Neuronal stem cell (in vitro differentiated cells): ENCODE measurements around the gene SYPL2.

Source experiments
- DNase-seq: peaks from one replicate; pipeline ENCODE4 v3.0.0-alpha.2; 2013; ENCODE audit warnings: low spot score
- H2AFZ ChIP-seq: one replicate; pipeline ENCODE4 v1.6.1; 2013; ENCODE audit warnings: mild to moderate bottlenecking, low read length, inconsistent platforms
- H2AK5ac ChIP-seq: 2 replicates; pipeline ENCODE4 v1.6.1; 2013; ENCODE audit warnings: low read depth, mild to moderate bottlenecking, inconsistent platforms, low read length, moderate library complexity, mixed read lengths
- H2BK120ac ChIP-seq: 2 replicates; pipeline ENCODE4 v1.6.1; 2013; ENCODE audit warnings: low read depth, mild to moderate bottlenecking, inconsistent platforms, low read length, moderate library complexity, mixed read lengths
- H2BK12ac ChIP-seq: one replicate; pipeline ENCODE4 v1.6.1; 2013; ENCODE audit warnings: low read length, inconsistent platforms
- H2BK15ac ChIP-seq: 2 replicates; pipeline ENCODE4 v1.6.1; 2013; ENCODE audit warnings: mild to moderate bottlenecking, low read length, inconsistent platforms, mixed read lengths
- H2BK5ac ChIP-seq: one replicate; pipeline ENCODE4 v1.6.1; 2013; ENCODE audit warnings: inconsistent platforms, mild to moderate bottlenecking, low read length, moderate library complexity
- H3K14ac ChIP-seq: one replicate; pipeline ENCODE4 v1.6.1; 2013; ENCODE audit warnings: low read length, inconsistent platforms
- H3K18ac ChIP-seq: 2 replicates; pipeline ENCODE4 v1.6.1; 2013; ENCODE audit warnings: low read length, inconsistent platforms
- H3K23ac ChIP-seq: 2 replicates; pipeline ENCODE4 v1.6.1; 2013; ENCODE audit warnings: low read depth, mild to moderate bottlenecking, mixed read lengths, low read length, inconsistent platforms; ENCODE audit not compliant: poor library complexity
- H3K27ac ChIP-seq: replicated peaks from 3 replicates; pipeline ENCODE4 v1.5.1; 2013; ENCODE audit warnings: low read length, inconsistent platforms
- H3K27me3 ChIP-seq, 3 experiments: 2 replicates each; pipeline ENCODE4 v1.6.1; 2013; ENCODE audit warnings: low read length in 3 of 3, mild to moderate bottlenecking in 2 of 3, inconsistent platforms in 1 of 3, low read depth in 1 of 3, mixed read lengths in 1 of 3, moderate library complexity in 1 of 3; ENCODE audit not compliant: control insufficient read depth in 3 of 3, insufficient read depth in 3 of 3
- H3K36me3 ChIP-seq, 2 donors: replicated peaks in 1 of 2; 2 replicates each; pipeline ENCODE4 v1.6.1; 2013; ENCODE audit warnings: low read length in 2 of 2; ENCODE audit not compliant: control insufficient read depth in 2 of 2, insufficient read depth in 2 of 2
- H3K4ac ChIP-seq: 2 replicates; pipeline ENCODE4 v1.6.1; 2013; ENCODE audit warnings: inconsistent platforms, mild to moderate bottlenecking, low read length, moderate library complexity
- H3K4me1 ChIP-seq, 2 donors: 1 replicate in 1 of 2; 2 replicates in 1 of 2; pipeline ENCODE4 v1.6.1; 2013; ENCODE audit warnings: low read length in 2 of 2, low read depth in 1 of 2; ENCODE audit not compliant: control insufficient read depth in 2 of 2, insufficient read depth in 1 of 2
- H3K4me2 ChIP-seq: one replicate; pipeline ENCODE4 v1.6.1; 2013; ENCODE audit warnings: mild to moderate bottlenecking, low read length, inconsistent platforms; ENCODE audit not compliant: insufficient read depth, poor library complexity, severe bottlenecking
- H3K4me3 ChIP-seq, 2 donors: 2 replicates each; pipeline ENCODE4 v1.5.1; 2013; ENCODE audit warnings: low read length in 2 of 2, mild to moderate bottlenecking in 2 of 2, inconsistent platforms in 1 of 2, moderate library complexity in 1 of 2
- H3K79me1 ChIP-seq: one replicate; pipeline ENCODE4 v1.6.1; 2013; ENCODE audit warnings: low read depth, mild to moderate bottlenecking, inconsistent platforms, low read length, moderate library complexity
- H3K9ac ChIP-seq: one replicate; pipeline ENCODE4 v1.6.1; 2013; ENCODE audit warnings: mild to moderate bottlenecking, low read depth, low read length, inconsistent platforms; ENCODE audit not compliant: poor library complexity
- H3K9me3 ChIP-seq, 2 donors: replicated peaks in 1 of 2; 2 replicates each; pipeline versions ENCODE3 to v1.6.1; 2013; ENCODE audit warnings: low read length in 2 of 2, mild to moderate bottlenecking in 2 of 2, inconsistent platforms in 1 of 2, low read depth in 1 of 2, mixed read lengths in 1 of 2, moderate library complexity in 1 of 2; ENCODE audit not compliant: control insufficient read depth in 2 of 2, insufficient read depth in 1 of 2
- H4K8ac ChIP-seq: one replicate; pipeline ENCODE4 v1.6.1; 2013; ENCODE audit warnings: low read depth, mild to moderate bottlenecking, inconsistent platforms, low read length, moderate library complexity
- H4K91ac ChIP-seq: one replicate; pipeline ENCODE4 v1.6.1; 2013; ENCODE audit warnings: low read length, low read depth, mild to moderate bottlenecking, inconsistent platforms; ENCODE audit not compliant: poor library complexity
- WGBS, 2 donors: extraction: QIAGEN DNeasy Blood & Tissue Kit; methylation state at CpG; one replicate each; pipeline ENCODE4 v1.1.7; 2013; ENCODE audit warnings: missing lambda C conversion rate in 2 of 2, mixed read lengths in 1 of 2; ENCODE audit not compliant: insufficient read length in 2 of 2, insufficient replicate concordance in 1 of 2; ENCODE audit errors: extremely low coverage in 2 of 2; 5-methylcytosine and 5-hydroxymethylcytosine counted together

The SYPL2 gene

DNA sequence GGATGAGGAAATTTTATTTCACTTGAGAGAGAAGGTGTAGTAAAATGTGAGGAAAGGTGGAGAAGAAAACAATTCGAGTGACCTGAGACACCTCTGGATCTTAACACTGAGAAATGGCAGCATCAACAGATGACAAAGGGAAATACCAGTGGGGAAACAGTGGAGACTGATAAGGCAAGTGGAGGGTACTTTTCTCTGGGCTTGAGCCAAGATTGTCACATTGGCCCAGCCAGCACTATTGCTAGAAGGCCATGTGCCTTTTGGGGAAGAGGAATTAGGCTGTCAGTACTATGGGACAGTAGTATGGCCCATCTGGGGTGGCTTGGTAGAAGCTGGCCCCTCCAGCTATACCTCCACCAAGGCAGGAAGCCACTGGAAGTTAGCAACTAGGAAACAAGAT, 8.4 kb downstream of the SYPL2 start:
- Histone ChIP-seq H2BK12ac (no peak overlapping the region), H2BK120ac (no peak overlapping the region), H3K79me1 (no peaks in the 10 kb centered on the region), H3K4me3 (no peak overlapping the region), H3K4me2 (no peak overlapping the region), H2AK5ac (no peak overlapping the region), H3K27me3 (peaks cover 0 to 90% (median 17%) of the 10 kb centered on the region in 3 experiments), H2BK15ac (no peak overlapping the region), H3K9me3 (no peaks in the 10 kb centered on the region), H4K91ac (no peak overlapping the region), H3K36me3 (no peaks in the 10 kb centered on the region), H3K23ac (no peak overlapping the region), H2BK5ac (no peak overlapping the region), H3K14ac (no peak overlapping the region), H4K8ac (no peak overlapping the region), H3K4me1 (no peaks in the 10 kb centered on the region), H3K4ac (no peak overlapping the region), H2AFZ (no peak overlapping the region), H3K9ac (no peak overlapping the region), H3K27ac (no peak overlapping the region), H3K18ac (no peak overlapping the region)
- no CpG with 5 or more reads among the region's 1 CpG for WGBS, 2 donors
- DNase-seq = no peak

DNA sequence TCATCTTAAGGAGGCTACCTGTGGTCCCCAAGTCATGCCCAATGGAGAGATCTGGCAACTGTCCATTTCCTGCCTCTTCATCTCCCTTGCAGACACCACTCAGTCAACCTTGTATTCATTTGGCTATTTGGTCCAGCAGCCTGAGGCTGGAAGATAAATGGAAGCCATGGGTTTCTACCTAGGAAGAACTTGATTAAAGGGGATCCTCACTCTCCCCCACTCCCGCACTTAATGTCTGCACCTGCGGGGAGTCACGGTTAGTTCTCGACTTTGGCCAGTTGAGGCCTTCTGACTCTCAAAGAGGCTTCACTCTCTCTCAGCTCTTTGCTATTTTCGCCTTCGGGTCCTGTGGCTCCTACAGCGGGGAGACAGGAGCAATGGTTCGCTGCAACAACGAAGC, 8.9 kb downstream of the SYPL2 start:
- H3K27me3 ChIP-seq = peaks cover 0 to 90% (median 15%) of the 10 kb centered on the region in 3 experiments
- no CpG with 5 or more reads among the region's 9 CpGs for WGBS, 2 donors
- no peak overlapping the region for H2BK15ac ChIP-seq

DNA sequence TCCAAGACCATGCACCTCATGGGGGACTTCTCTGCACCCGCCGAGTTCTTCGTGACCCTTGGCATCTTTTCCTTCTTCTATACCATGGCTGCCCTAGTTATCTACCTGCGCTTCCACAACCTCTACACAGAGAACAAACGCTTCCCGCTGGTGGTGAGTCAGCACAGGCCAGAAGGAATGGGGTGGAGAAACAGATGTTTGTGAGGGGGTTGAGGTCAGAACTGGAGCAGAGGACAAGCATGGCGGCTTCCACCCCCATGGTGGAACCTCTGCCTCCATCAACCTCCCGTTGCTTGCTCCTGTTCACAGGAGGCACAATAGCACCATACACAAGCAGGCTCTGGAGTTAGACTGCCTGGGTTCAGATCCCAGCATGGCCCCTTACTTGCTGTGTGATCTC, 10.5 kb downstream of the SYPL2 start:
- no peak overlapping the region for H3K18ac ChIP-seq
- no peak overlapping the region for H3K9ac ChIP-seq
- H3K4me1 ChIP-seq = no peaks in the 10 kb centered on the region
- H2AK5ac ChIP-seq = no peak overlapping the region
- no CpG with 5 or more reads among the region's 8 CpGs for WGBS, 2 donors
- H3K23ac ChIP-seq = no peak overlapping the region
- no peak for DNase-seq
- no peak overlapping the region for H3K27ac ChIP-seq
- H2AFZ ChIP-seq = no peak overlapping the region
- H2BK15ac ChIP-seq = no peak overlapping the region
- H3K27me3 ChIP-seq = peaks cover 0 to 88% (median 11%) of the 10 kb centered on the region in 3 experiments
- H3K9me3 ChIP-seq = no peaks in the 10 kb centered on the region
- H2BK12ac ChIP-seq = no peak overlapping the region
- H3K4ac ChIP-seq = no peak overlapping the region
- H3K4me3 ChIP-seq = no peak overlapping the region
- H4K8ac ChIP-seq = no peak overlapping the region
- H3K14ac ChIP-seq = no peak overlapping the region
- H2BK5ac ChIP-seq = no peak overlapping the region
- no peak overlapping the region for H3K4me2 ChIP-seq
- no peak overlapping the region for H4K91ac ChIP-seq
- H3K79me1 ChIP-seq = no peaks in the 10 kb centered on the region
- no peaks in the 10 kb centered on the region for H3K36me3 ChIP-seq
- no peak overlapping the region for H2BK120ac ChIP-seq

More for the DNA sequence above, 8.9 kb downstream of the SYPL2 start:
- no peak overlapping the region for H3K14ac ChIP-seq
- H4K8ac ChIP-seq = no peak overlapping the region
- H3K4me1 ChIP-seq = no peaks in the 10 kb centered on the region
- H2AFZ ChIP-seq = no peak overlapping the region
- H3K9me3 ChIP-seq = no peaks in the 10 kb centered on the region
- H3K23ac ChIP-seq = no peak overlapping the region
- H2BK12ac ChIP-seq = no peak overlapping the region
- H2BK5ac ChIP-seq = no peak overlapping the region
- H3K27ac ChIP-seq = no peak overlapping the region
- H2AK5ac ChIP-seq = no peak overlapping the region
- no peak overlapping the region for H2BK120ac ChIP-seq
- no peak overlapping the region for H3K9ac ChIP-seq
- no peak overlapping the region for H3K4me3 ChIP-seq
- H3K4me2 ChIP-seq = no peak overlapping the region
- no peak overlapping the region for H3K18ac ChIP-seq
- DNase-seq = no peak
- H3K79me1 ChIP-seq = no peaks in the 10 kb centered on the region
- H3K36me3 ChIP-seq = no peaks in the 10 kb centered on the region
- H4K91ac ChIP-seq = no peak overlapping the region
- no peak overlapping the region for H3K4ac ChIP-seq

DNA sequence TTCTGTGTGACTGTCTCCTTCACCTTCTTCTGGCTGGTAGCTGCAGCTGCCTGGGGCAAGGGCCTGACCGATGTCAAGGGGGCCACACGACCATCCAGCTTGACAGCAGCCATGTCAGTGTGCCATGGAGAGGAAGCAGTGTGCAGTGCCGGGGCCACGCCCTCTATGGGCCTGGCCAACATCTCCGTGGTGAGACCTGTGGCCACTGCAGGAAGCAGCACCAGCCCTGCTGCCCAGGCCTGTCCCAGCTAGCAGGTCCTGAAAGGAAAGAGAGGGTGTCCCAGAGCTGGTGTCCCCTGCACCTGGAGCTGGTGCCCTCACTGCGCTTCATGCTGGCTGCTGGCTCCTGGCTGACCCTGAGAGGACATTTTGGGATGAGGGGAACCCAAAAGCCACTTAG, 11.5 kb downstream of the SYPL2 start:
- no peak overlapping the region for H2BK12ac ChIP-seq
- H3K23ac ChIP-seq = peak overlapping the region; percentile 34
- H3K9me3 ChIP-seq = no peaks in the 10 kb centered on the region
- H4K8ac ChIP-seq = peak overlapping the region; percentile 19
- no peak overlapping the region for H3K4ac ChIP-seq
- no peak overlapping the region for H2BK120ac ChIP-seq
- H2BK5ac ChIP-seq = no peak overlapping the region
- H3K4me1 ChIP-seq = peaks cover under 1% of the 10 kb centered on the region in 2 donors
- DNase-seq = no peak
- H3K18ac ChIP-seq = peak overlapping the region; percentile 68
- H3K27me3 ChIP-seq = peaks cover 0 to 90% (median 15%) of the 10 kb centered on the region in 3 experiments
- H2AK5ac ChIP-seq = peak overlapping the region; percentile 33
- no CpG with 5 or more reads among the region's 6 CpGs for WGBS, 2 donors
- no peak overlapping the region for H2AFZ ChIP-seq
- H3K14ac ChIP-seq = peak overlapping the region; percentile 42
- H4K91ac ChIP-seq = no peak overlapping the region
- H3K9ac ChIP-seq = no peak overlapping the region
- no peak overlapping the region for H2BK15ac ChIP-seq
- H3K4me3 ChIP-seq = no peak overlapping the region
- no peak overlapping the region for H3K27ac ChIP-seq
- no peaks in the 10 kb centered on the region for H3K79me1 ChIP-seq
- H3K36me3 ChIP-seq = no peaks in the 10 kb centered on the region
- no peak overlapping the region for H3K4me2 ChIP-seq
